ENCODE data around the gene PCDHB7.
"Not testable (repeated sequence)": the region's sequence is repeated elsewhere in the genome, so short reads cannot be mapped to it uniquely, and the experiment has no call there.

DNA sequence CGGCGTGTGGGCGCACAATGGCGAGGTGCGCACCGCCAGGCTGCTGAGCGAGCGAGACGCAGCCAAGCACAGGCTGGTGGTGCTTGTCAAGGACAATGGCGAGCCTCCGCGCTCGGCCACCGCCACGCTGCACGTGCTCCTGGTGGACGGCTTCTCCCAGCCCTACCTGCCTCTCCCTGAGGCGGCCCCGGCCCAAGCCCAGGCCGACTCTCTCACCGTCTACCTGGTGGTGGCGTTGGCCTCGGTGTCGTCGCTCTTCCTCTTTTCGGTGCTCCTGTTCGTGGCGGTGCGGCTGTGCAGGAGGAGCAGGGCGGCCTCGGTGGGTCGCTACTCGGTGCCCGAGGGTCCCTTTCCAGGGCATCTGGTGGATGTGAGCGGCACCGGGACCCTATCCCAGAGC is 20.3 kb upstream of the PCDHB7 start:
- not testable (repeated sequence) for TF ChIP-seq EGR1 (IDR thresholded peaks at IDR 0.05; ENCODE audit: low read depth); POLR2A (IDR thresholded peaks at IDR 0.05; ENCODE audit: borderline replicate concordance, extremely low read depth, insufficient read depth, insufficient read length); EZH2 (IDR thresholded peaks at IDR 0.05); RAD21 (IDR thresholded peaks at IDR 0.05; ENCODE audit: low read depth); ZNF274 (IDR thresholded peaks at IDR 0.05; ENCODE audit: low read depth, low read length); SIN3A (IDR thresholded peaks at IDR 0.05; ENCODE audit: low read depth); EZH2phosphoT487 (IDR thresholded peaks at IDR 0.05; ENCODE audit: borderline replicate concordance); TCF7L2 (IDR thresholded peaks at IDR 0.05; ENCODE audit: borderline replicate concordance, extremely low read depth, insufficient read depth, insufficient read length)
- TF ChIP-seq, protein P1, sequence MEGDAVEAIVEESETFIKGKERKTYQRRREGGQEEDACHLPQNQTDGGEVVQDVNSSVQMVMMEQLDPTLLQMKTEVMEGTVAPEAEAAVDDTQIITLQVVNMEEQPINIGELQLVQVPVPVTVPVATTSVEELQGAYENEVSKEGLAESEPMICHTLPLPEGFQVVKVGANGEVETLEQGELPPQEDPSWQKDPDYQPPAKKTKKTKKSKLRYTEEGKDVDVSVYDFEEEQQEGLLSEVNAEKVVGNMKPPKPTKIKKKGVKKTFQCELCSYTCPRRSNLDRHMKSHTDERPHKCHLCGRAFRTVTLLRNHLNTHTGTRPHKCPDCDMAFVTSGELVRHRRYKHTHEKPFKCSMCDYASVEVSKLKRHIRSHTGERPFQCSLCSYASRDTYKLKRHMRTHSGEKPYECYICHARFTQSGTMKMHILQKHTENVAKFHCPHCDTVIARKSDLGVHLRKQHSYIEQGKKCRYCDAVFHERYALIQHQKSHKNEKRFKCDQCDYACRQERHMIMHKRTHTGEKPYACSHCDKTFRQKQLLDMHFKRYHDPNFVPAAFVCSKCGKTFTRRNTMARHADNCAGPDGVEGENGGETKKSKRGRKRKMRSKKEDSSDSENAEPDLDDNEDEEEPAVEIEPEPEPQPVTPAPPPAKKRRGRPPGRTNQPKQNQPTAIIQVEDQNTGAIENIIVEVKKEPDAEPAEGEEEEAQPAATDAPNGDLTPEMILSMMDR (IDR thresholded peaks at IDR 0.05 in 2 of 3, conservative IDR thresholded peaks at IDR 0.05 in 1 of 3; ENCODE audit: borderline replicate concordance in 1 of 3, insufficient read depth in 1 of 3, low read depth in 2 of 3, low read length in 2 of 3): not testable (repeated sequence)
- TF ChIP-seq, protein P2, sequence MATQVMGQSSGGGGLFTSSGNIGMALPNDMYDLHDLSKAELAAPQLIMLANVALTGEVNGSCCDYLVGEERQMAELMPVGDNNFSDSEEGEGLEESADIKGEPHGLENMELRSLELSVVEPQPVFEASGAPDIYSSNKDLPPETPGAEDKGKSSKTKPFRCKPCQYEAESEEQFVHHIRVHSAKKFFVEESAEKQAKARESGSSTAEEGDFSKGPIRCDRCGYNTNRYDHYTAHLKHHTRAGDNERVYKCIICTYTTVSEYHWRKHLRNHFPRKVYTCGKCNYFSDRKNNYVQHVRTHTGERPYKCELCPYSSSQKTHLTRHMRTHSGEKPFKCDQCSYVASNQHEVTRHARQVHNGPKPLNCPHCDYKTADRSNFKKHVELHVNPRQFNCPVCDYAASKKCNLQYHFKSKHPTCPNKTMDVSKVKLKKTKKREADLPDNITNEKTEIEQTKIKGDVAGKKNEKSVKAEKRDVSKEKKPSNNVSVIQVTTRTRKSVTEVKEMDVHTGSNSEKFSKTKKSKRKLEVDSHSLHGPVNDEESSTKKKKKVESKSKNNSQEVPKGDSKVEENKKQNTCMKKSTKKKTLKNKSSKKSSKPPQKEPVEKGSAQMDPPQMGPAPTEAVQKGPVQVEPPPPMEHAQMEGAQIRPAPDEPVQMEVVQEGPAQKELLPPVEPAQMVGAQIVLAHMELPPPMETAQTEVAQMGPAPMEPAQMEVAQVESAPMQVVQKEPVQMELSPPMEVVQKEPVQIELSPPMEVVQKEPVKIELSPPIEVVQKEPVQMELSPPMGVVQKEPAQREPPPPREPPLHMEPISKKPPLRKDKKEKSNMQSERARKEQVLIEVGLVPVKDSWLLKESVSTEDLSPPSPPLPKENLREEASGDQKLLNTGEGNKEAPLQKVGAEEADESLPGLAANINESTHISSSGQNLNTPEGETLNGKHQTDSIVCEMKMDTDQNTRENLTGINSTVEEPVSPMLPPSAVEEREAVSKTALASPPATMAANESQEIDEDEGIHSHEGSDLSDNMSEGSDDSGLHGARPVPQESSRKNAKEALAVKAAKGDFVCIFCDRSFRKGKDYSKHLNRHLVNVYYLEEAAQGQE (IDR thresholded peaks at IDR 0.05; ENCODE audit: low read depth): not testable (repeated sequence)
